ENCODE results near the gene TMEM154. TPM values are rescaled to one million over a fixed set of nuclear protein-coding genes. Genes with fewer than 3 reads are reported as not detected.

The TMEM154 gene
- total and polyA plus RNA-seq, 12 donors: 0.10 to 3.6 (median 0.33) TPM; not detected in 1

DNA sequence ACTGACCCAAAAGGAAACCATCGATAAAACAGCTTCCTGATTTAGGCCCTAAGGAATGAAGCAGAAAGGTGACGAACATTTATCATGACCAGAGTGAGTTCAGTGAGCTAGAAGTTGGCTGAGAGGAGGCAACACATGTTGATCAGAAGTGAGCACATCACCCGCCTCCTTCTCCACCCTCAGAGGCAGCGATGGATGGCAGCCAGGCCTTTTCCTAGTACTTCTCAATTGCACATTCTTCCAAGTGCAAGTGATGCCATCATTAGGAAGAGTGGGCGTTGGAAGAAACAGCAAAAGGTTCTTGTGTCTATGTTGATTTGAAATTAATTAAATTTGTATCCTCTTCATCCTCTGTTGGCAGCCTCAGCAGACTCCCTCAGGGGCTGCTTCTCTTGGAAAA lies 51.7 kb downstream of the TMEM154 start:
- H3K4me3 ChIP-seq: no peak overlapping the region
- no peak for DNase-seq
- H3K9me3 ChIP-seq (replicated peaks in 1 of 3): no peaks in the 10 kb centered on the region
- no peak overlapping the region for H3K27ac ChIP-seq
- H3K36me3 ChIP-seq (replicated peaks in 1 of 2): no peaks in the 10 kb centered on the region
- no peak for TF ChIP-seq CTCF (IDR thresholded peaks at IDR 0.05)
- no peak for TF ChIP-seq POLR2A (IDR thresholded peaks at IDR 0.05)
- no peaks in the 10 kb centered on the region for H3K4me1 ChIP-seq (replicated peaks in 1 of 2)
- 81 to 90% (median 84%) methylated on average over 5 of the region's 5 CpGs for WGBS, 4 donors
- intact Hi-C loops (cut with DNase I): no loop called here
- no peaks in the 10 kb centered on the region for H3K27me3 ChIP-seq

GRCh38 chr4:152626790-152627189 lies 53.0 kb downstream of the TMEM154 start:
- no peaks in the 10 kb centered on the region for H3K27me3 ChIP-seq
- WGBS, 4 donors: 71 to 77% (median 75%) methylated on average over 2 of the region's 2 CpGs
- no peak for DNase-seq
- intact Hi-C loops (cut with DNase I): no loop called here
- no peak overlapping the region for H3K4me3 ChIP-seq
- TF ChIP-seq CTCF (IDR thresholded peaks at IDR 0.05) (no peak), POLR2A (IDR thresholded peaks at IDR 0.05) (no peak)
- H3K4me1 ChIP-seq (replicated peaks in 1 of 2): no peaks in the 10 kb centered on the region
- no peaks in the 10 kb centered on the region for H3K36me3 ChIP-seq (replicated peaks in 1 of 2)
- H3K27ac ChIP-seq: no peak overlapping the region
- H3K9me3 ChIP-seq (replicated peaks in 1 of 3): no peaks in the 10 kb centered on the region

- intact Hi-C loops (cut with DNase I): no loop called here
- TF ChIP-seq POLR2A (IDR thresholded peaks at IDR 0.05): no peak
- TF ChIP-seq CTCF (IDR thresholded peaks at IDR 0.05): no peak
Observed at GRCh38 chr4:152620915-152621314, 58.9 kb downstream of the TMEM154 start.

GRCh38 chr4:152620218-152620617 lies 59.6 kb downstream of the TMEM154 start:
- no peaks in the 10 kb centered on the region for H3K9me3 ChIP-seq (replicated peaks in 1 of 3)
- intact Hi-C loops (cut with DNase I): no loop called here

More at GRCh38 chr4:152620915-152621314, 58.9 kb downstream of the TMEM154 start:
- no peak overlapping the region for H3K27ac ChIP-seq
- H3K4me1 ChIP-seq (replicated peaks in 1 of 2): no peaks in the 10 kb centered on the region
- H3K4me3 ChIP-seq: no peak overlapping the region
- H3K9me3 ChIP-seq (replicated peaks in 1 of 3): no peaks in the 10 kb centered on the region
- DNase-seq: no peak
- H3K36me3 ChIP-seq (replicated peaks in 1 of 2): no peaks in the 10 kb centered on the region
- no peaks in the 10 kb centered on the region for H3K27me3 ChIP-seq

More at GRCh38 chr4:152620218-152620617, 59.6 kb downstream of the TMEM154 start:
- Histone ChIP-seq H3K4me1 (replicated peaks in 1 of 2) (no peaks in the 10 kb centered on the region), H3K27me3 (no peaks in the 10 kb centered on the region), H3K4me3 (no peak overlapping the region), H3K36me3 (replicated peaks in 1 of 2) (no peaks in the 10 kb centered on the region), H3K27ac (no peak overlapping the region)
- no peak for TF ChIP-seq CTCF (IDR thresholded peaks at IDR 0.05)
- TF ChIP-seq POLR2A (IDR thresholded peaks at IDR 0.05): no peak
- WGBS, 4 donors: 93 to 100% (median 93%) methylated on average over 1 of the region's 1 CpG
- no peak for DNase-seq
